Bone marrow (tissue), 2 donors: Measurements from ENCODE around the gene SEMA4D.

Experiments used
- DNase-seq, 2 donors: peaks; one replicate each; lab custom pipeline; 2025; lab: John Stamatoyannopoulos, UW

The SEMA4D gene

DNA sequence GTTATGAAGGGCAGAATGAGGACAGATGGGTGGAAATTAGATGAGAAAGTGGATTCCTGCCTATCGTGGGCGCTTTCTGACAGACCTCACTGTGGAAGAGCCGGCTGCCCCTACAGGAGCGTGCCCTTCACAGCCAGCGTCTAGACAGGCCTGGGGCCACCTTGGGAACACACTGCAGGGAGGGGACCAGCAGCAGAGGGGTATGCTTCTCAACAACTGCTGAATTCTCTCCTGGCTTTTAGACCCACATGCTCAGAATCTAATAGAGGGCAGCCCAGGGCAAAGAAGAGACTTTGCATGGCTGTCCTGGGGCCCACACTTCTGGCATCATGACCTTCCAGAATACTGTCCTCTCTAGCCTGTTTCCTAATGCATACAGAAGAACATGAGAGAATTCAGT is 2.1 kb upstream of the SEMA4D start:
- no peak for DNase-seq

- peak in 1 of 2 donors; percentile 21 for DNase-seq
These were observed 1.1 kb upstream of the SEMA4D start for GRCh38 chr9:89498852-89499480.

DNA sequence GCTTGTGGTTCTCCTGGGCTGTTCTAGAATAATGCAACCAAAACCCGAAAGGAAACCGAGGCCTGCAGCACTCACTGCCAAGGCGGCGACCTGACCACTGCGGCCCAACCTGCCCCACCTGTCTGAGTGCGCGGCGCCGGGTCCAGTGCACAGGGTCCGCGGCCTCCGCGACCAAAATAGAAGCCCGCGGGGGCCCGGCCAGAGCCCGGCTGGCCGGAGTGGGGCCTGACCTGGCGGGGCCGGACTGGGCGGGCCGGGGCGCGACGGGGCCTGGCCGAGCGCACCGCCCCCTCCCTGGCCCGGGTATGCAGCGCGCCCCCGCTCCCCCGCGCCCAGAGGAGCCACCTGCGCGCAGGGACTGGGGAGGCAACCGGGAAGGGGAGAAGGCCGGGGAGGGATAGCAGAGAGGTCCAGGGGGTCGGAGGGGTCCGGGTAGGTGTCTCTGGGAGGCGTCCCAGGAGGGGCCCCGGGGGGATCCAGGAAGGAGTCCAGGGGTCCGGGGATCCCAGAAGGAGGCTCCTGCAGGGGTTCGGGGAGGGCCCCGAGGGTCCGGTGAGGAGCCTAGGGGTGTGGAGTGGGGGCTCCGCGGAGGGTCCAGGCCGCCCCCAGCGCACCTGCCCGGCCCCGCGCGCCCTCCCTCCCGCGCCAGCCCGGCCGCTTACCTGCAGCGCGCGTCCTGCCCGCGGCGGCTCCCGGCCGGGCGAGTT is 503 bp downstream of the SEMA4D start:
- no peak for DNase-seq

- no peak for DNase-seq
These were observed 1.2 kb downstream of the SEMA4D start for GRCh38 chr9:89496645-89497256.

DNA sequence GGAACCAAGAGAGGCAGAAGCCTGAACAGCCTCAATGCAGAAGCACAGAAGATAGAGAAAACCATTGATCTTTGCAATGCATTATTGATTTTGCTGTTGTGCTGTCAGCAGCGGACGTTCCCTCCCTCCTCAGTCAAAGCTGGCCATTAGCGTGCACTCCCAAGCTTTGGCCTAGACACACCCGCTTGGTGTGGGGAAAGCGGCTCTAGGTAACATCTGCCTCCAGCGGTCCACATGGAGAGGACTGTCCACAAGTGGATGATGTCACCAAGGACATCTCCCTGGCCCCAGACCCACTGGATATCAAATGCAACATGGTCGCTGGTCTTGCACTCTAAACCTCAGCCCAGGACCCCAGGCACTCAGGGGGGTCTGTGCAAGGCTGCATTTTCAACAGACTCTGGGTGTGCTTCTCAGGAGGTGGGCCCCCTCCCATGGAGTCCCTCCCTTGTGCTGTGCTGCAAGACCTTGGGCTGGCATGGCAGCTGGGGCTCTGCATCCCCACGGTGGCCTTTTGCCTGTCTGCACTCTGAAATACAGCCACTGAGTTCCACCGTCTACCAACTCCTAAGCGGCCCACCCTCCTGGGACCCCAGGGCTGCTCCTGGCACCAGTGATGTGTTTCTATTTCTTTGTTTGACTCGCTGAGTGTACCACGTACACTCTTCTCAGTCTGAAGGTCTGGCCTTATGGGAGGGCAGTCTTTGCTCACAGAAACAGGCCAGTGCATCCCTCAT is 1.9 kb downstream of the SEMA4D start:
- no peak for DNase-seq

- no peak for DNase-seq
These were observed 3.7 kb downstream of the SEMA4D start for GRCh38 chr9:89494199-89494598.

GRCh38 chr9:89493671-89494070 is 4.2 kb downstream of the SEMA4D start:
- DNase-seq: no peak

DNA sequence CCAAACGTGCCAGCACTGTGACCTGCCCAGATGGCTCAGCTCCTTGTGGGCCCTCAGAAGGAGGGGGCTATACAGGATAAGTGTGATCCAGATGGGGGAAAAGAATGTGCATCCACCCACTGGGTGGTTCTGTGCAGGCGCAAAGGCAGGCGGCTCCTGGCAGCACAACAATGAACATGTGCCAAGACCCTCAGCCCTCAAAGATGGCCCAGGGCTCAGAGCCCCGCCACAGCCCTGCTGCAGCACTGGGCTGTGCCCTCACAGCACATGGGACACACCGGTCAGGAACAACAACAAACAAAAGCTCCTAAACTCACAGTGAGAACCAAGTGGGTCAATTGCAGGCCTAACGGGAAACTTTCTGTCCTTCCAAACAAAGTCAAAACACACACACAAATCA is 4.7 kb downstream of the SEMA4D start:
- no peak for DNase-seq

DNA sequence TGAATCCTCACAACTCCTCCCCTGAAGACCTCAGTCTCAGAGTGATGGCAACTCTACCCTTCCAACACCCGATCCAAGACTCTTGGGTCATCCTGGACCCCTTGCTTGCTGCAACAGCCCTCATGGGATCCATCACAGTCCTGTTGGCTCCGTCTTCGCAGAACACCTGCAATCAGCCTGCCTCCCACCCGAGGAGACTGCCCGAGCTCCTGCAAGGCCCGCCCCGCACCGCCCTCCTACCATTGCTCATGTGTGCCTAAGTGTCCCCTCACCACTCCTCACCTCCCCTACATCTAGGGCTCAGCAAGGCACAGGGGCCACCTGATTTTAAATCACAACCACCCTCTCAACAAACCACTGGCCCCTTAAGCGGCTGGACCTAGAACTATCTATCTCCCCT is 5.3 kb downstream of the SEMA4D start:
- DNase-seq: no peak

DNA sequence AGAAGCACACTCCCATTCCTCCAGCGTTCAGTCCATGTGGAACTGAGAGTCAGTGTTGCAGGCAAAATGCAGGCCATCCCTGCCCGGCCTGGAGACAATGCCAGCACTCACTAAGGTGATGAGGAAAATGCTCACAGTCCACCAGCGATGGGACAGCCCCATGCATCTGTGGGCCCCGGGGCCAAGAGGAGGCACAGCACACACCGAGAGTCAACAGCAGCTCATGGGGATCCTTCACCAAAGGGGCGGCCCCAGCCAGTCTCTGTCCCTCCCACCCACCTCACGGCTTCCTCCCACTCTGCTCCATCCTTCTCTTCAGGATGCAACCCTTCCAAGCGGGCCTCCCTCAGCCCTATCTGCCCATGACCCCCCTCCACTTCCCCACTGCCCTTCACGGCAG is 6.2 kb downstream of the SEMA4D start:
- DNase-seq: no peak

- DNase-seq: no peak
These were observed 8.1 kb downstream of the SEMA4D start for GRCh38 chr9:89489548-89490530.

GRCh38 chr9:89488936-89489335 is 9.0 kb downstream of the SEMA4D start:
- DNase-seq: no peak

DNA sequence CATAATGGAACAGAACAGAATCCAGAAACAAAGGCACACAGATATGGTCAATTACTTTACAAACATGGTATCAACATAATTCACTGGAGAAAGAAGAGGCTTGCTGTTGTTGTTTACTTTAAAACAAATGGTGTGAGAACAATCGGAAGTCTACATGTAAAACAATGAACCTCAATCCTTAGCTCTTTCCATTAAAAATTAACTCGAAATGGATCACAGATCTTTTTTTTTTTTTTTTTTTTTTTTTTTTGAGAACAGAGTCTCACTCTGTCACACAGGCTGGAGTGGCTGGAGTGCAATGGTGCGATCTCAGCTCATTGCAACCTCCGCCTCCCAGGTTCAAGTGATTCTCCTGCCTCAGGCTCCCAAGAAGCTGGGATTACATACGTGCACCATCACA is 9.8 kb downstream of the SEMA4D start:
- no peak for DNase-seq

- no peak for DNase-seq
These were observed 11.2 kb downstream of the SEMA4D start for GRCh38 chr9:89486681-89487080.

- no peak for DNase-seq
These were observed 13.2 kb downstream of the SEMA4D start for GRCh38 chr9:89484475-89485404.

DNA sequence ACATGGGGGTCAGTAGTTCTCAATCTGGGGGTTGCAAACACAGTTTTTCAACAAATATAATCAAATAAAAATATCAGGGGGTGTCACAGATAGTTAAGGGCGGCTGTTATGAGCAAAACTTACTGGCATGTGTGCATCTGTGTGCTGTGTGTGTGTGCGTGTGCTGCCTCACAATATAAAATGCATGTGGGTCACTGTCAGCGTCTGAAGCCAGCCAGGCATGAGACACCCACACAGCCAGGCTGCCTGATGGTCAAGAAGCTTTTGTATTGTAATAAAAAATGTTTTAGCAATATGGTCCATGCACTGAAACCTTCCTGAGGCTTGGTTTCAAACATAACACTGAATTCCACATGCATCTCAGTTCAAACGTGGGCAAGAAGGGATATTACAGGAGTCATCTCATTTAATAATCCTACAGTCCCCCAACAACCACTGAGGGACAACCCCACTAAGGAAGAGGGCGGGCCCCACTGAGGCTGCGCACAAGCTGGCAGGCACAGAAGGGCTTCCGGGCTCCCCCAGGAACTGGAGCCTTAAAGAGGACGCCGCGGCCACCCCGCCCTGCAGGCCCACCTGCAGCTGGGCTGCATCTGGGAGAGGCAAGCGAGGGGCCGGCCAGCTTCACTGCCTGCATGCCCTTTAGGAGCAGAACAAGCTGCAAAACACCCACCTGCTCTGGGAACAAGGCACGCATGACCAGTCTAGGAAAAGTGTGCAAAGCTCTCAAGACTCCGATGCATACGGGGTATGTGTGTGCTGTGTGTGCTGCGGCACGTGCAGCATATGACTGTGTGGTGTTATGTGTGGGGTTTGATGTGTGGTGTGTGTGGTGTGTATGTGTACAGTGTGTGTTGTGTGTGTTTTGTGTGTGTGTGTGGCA is 14.1 kb downstream of the SEMA4D start:
- peak in 1 of 2 donors; percentile 31 for DNase-seq

DNA sequence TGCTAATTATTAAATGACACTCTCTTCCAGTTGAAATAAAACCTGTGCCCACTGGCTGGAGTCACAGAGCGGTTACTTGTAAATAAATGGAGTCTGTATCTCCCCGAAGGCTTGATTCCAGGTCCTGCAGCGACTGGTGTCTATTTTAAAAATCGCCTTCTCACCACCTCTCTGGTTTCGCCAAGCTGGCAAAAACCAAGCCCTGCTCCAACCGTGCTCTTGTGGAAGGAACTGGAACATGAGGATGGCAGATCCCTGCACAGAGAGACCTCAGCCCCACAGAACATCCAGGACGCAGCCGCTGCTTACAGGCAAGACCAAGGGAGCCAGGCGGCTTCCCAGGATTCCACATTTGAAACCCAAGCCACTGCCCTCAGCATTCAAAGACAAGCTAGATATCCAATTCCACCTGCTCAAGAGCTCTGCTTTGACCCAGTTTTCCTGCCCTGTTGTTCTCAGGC is 15.0 kb downstream of the SEMA4D start:
- no peak for DNase-seq

DNA sequence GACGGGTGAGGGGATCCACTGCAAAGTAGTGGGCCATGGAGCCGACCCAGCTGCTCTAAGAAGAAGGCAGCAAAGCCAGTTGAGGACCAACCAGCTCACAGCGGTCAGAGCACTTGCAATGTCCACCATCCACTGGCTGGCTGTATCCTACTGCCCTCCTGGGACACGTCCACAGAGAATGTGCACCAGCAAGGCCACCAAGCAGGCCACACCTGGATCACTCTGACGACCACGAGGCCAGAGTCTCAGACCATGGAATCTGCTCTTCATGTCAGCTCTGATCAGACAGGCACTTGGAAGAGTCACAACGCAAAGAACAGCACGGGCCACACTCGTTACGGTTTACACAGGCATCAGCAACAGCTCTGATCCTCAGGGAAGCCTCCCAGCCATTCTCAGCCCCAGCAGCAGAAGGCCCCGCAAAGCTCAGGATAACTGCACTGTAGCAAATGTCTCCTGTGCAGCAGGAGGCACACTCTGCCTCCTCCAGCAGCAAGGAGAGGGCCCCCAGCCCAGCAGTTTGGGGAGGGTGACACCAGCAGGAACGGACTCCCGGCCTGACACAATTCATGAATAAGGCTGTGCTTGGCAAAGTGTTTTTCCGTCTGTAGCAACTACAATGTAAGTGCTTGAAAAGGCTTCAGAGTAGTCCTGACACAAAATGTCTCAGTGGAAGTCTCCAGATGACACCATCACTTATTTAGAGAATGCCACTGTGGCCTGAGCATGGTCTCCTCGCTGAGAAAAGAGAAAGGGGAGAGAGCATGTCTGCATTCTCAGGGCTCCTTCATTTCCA is 15.7 kb downstream of the SEMA4D start:
- DNase-seq: no peak

DNA sequence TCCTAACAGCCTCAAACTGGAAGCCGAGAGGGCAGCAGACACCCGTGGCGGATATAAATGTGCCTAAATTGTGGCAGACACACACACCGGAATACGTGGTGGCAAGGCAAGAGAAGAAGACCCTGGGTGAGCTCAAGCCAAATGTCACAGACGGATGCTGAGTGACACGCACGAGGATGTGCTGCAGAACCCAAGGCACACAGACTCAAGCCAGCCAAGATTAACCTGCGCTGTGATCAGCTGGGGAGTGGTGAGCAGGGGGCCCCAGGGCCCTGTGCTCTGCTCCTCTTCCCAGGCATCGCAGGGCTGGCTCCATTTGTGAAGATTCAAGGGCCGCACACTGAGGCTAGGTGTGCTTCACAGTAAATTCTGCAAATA is 16.4 kb downstream of the SEMA4D start:
- DNase-seq: no peak
